Measurements from ENCODE around the gene NHSL2.

NHSL2 gene

DNA sequence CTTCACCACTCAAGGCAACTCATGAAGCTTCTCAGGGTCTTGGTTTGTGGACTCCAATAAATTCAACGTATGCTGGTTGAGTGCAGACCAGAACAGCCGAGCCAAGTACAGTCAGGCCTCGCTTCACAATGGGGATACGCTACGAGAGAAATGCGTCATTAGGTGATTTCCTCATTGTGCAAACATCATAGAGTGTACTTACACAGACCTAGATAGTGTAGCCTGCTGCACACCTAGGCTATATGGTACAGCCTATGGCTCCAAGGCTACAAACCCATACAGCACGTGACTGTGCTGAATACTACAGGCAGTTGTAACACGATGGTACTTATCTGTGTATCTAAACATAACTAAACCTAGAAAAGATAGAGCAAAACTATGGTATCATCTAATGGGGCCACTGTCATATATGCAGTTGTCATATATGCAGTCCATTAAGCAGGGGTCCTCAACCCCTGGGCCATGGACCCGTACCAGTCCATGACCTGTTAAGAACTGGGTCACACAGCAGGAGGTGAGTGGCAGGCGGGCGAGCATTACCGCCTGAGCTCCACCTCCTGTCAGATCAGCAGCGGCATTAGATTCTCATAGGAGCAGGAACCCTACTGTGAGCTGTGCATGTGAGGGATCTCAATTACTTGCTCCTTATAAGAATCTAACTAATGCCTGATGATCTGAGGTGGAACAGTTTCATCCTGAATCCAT, 189.6 kb downstream of the NHSL2 start:
- no CpG with 5 or more reads among the region's 13 CpGs for WGBS, 2 donors (ENCODE audit: extremely low coverage in 2 of 2, insufficient read length in 2 of 2, insufficient replicate concordance in 1 of 2)

GRCh38 chrX:72100824-72101351, 190.2 kb downstream of the NHSL2 start:
- Histone ChIP-seq H3K36me3 (replicated peaks in 1 of 2; ENCODE audit: control insufficient read depth in 2 of 2, insufficient read depth in 2 of 2, low read length in 2 of 2) (peaks cover 0 to 10% of the 10 kb centered on the region in 2 donors), H2BK12ac (ENCODE audit: low read length) (no peak overlapping the region), H2AFZ (ENCODE audit: low read length) (no peak overlapping the region), H3K4me1 (ENCODE audit: control insufficient read depth in 2 of 2, insufficient read depth in 1 of 2, low read depth in 1 of 2, low read length in 2 of 2) (peaks cover 2 to 12% of the 10 kb centered on the region in 2 donors), H3K4me2 (ENCODE audit: insufficient read depth, low read length, poor library complexity, severe bottlenecking) (no peak overlapping the region), H3K9me3 (replicated peaks in 1 of 2; ENCODE audit: control insufficient read depth in 2 of 2, insufficient read depth in 1 of 2, low read depth in 1 of 2, low read length in 2 of 2) (no peaks in the 10 kb centered on the region), H3K27ac (replicated peaks; ENCODE audit: low read length) (no peak overlapping the region), H2BK120ac (ENCODE audit: low read depth, low read length) (no peak overlapping the region), H3K79me1 (ENCODE audit: low read depth, low read length) (no peaks in the 10 kb centered on the region), H3K27me3 (ENCODE audit: control insufficient read depth in 3 of 3, insufficient read depth in 3 of 3, low read depth in 1 of 3, low read length in 3 of 3) (no peaks in the 10 kb centered on the region), H2BK15ac (ENCODE audit: low read length) (no peak overlapping the region), H3K4ac (ENCODE audit: low read length) (no peak overlapping the region), H4K91ac (ENCODE audit: low read depth, low read length, poor library complexity) (no peak overlapping the region), H4K8ac (ENCODE audit: low read depth, low read length) (no peak overlapping the region), H2AK5ac (ENCODE audit: low read depth, low read length) (no peak overlapping the region), H3K18ac (ENCODE audit: low read length) (peak overlapping the region; percentile 35), H2BK5ac (ENCODE audit: low read length) (no peak overlapping the region), H3K4me3 (ENCODE audit: low read length in 2 of 2) (no peak overlapping the region), H3K14ac (ENCODE audit: low read length) (no peak overlapping the region), H3K9ac (ENCODE audit: low read depth, low read length, poor library complexity) (no peak overlapping the region), H3K23ac (ENCODE audit: low read depth, low read length, poor library complexity) (no peak overlapping the region)
- no CpG with 5 or more reads among the region's 9 CpGs for whole genome bisulfite sequencing, 2 donors (ENCODE audit: extremely low coverage in 2 of 2, insufficient read length in 2 of 2, insufficient replicate concordance in 1 of 2)
- DNase-seq (ENCODE audit: low spot score), result no peak

More for the DNA sequence above, 189.6 kb downstream of the NHSL2 start:
- Histone ChIP-seq H3K9me3 (replicated peaks in 1 of 2; ENCODE audit: control insufficient read depth in 2 of 2, insufficient read depth in 1 of 2, low read depth in 1 of 2, low read length in 2 of 2) (no peaks in the 10 kb centered on the region), H3K18ac (ENCODE audit: low read length) (no peak overlapping the region), H4K8ac (ENCODE audit: low read depth, low read length) (no peak overlapping the region), H4K91ac (ENCODE audit: low read depth, low read length, poor library complexity) (no peak overlapping the region), H3K9ac (ENCODE audit: low read depth, low read length, poor library complexity) (no peak overlapping the region), H2AFZ (ENCODE audit: low read length) (no peak overlapping the region), H3K27me3 (ENCODE audit: control insufficient read depth in 3 of 3, insufficient read depth in 3 of 3, low read depth in 1 of 3, low read length in 3 of 3) (no peaks in the 10 kb centered on the region), H3K23ac (ENCODE audit: low read depth, low read length, poor library complexity) (no peak overlapping the region), H2BK5ac (ENCODE audit: low read length) (no peak overlapping the region), H2BK15ac (ENCODE audit: low read length) (no peak overlapping the region), H3K36me3 (replicated peaks in 1 of 2; ENCODE audit: control insufficient read depth in 2 of 2, insufficient read depth in 2 of 2, low read length in 2 of 2) (peaks cover 0 to 10% of the 10 kb centered on the region in 2 donors), H3K27ac (replicated peaks; ENCODE audit: low read length) (no peak overlapping the region), H3K4me2 (ENCODE audit: insufficient read depth, low read length, poor library complexity, severe bottlenecking) (no peak overlapping the region), H3K4ac (ENCODE audit: low read length) (no peak overlapping the region), H2AK5ac (ENCODE audit: low read depth, low read length) (no peak overlapping the region), H3K4me1 (ENCODE audit: control insufficient read depth in 2 of 2, insufficient read depth in 1 of 2, low read depth in 1 of 2, low read length in 2 of 2) (peaks cover 8 to 12% of the 10 kb centered on the region in 2 donors), H2BK12ac (ENCODE audit: low read length) (no peak overlapping the region), H3K4me3 (ENCODE audit: low read length in 2 of 2) (no peak overlapping the region), H3K79me1 (ENCODE audit: low read depth, low read length) (no peaks in the 10 kb centered on the region), H2BK120ac (ENCODE audit: low read depth, low read length) (no peak overlapping the region), H3K14ac (ENCODE audit: low read length) (no peak overlapping the region)
- DNase-seq (ENCODE audit: low spot score), result no peak

- Histone ChIP-seq H2BK12ac (ENCODE audit: low read length) (no peak overlapping the region), H2BK15ac (ENCODE audit: low read length) (no peak overlapping the region), H2BK5ac (ENCODE audit: low read length) (no peak overlapping the region), H3K79me1 (ENCODE audit: low read depth, low read length) (no peaks in the 10 kb centered on the region), H3K27ac (replicated peaks; ENCODE audit: low read length) (peak overlapping the region; percentile 53), H3K14ac (ENCODE audit: low read length) (no peak overlapping the region), H2AFZ (ENCODE audit: low read length) (no peak overlapping the region), H3K4me3 (ENCODE audit: low read length in 2 of 2) (no peak overlapping the region), H2BK120ac (ENCODE audit: low read depth, low read length) (no peak overlapping the region), H3K4ac (ENCODE audit: low read length) (no peak overlapping the region), H4K91ac (ENCODE audit: low read depth, low read length, poor library complexity) (no peak overlapping the region), H3K27me3 (ENCODE audit: control insufficient read depth in 3 of 3, insufficient read depth in 3 of 3, low read depth in 1 of 3, low read length in 3 of 3) (no peaks in the 10 kb centered on the region), H3K18ac (ENCODE audit: low read length) (peak overlapping the region; percentile 64), H3K4me2 (ENCODE audit: insufficient read depth, low read length, poor library complexity, severe bottlenecking) (no peak overlapping the region), H3K23ac (ENCODE audit: low read depth, low read length, poor library complexity) (no peak overlapping the region), H3K9me3 (replicated peaks in 1 of 2; ENCODE audit: control insufficient read depth in 2 of 2, insufficient read depth in 1 of 2, low read depth in 1 of 2, low read length in 2 of 2) (no peaks in the 10 kb centered on the region), H3K4me1 (ENCODE audit: control insufficient read depth in 2 of 2, insufficient read depth in 1 of 2, low read depth in 1 of 2, low read length in 2 of 2) (peaks cover 0 to 9% of the 10 kb centered on the region in 2 donors), H4K8ac (ENCODE audit: low read depth, low read length) (no peak overlapping the region), H3K9ac (ENCODE audit: low read depth, low read length, poor library complexity) (no peak overlapping the region), H3K36me3 (replicated peaks in 1 of 2; ENCODE audit: control insufficient read depth in 2 of 2, insufficient read depth in 2 of 2, low read length in 2 of 2) (peaks cover 0 to 10% of the 10 kb centered on the region in 2 donors), H2AK5ac (ENCODE audit: low read depth, low read length) (no peak overlapping the region)
- WGBS, 2 donors (ENCODE audit: extremely low coverage in 2 of 2, insufficient read length in 2 of 2, insufficient replicate concordance in 1 of 2), result no CpG with 5 or more reads among the region's 4 CpGs
- DNase-seq (ENCODE audit: low spot score), result no peak
Measured at GRCh38 chrX:72101597-72102037, 191.0 kb downstream of the NHSL2 start.

- H3K27ac ChIP-seq (replicated peaks; ENCODE audit: low read length), result no peak overlapping the region
- H3K4me2 ChIP-seq (ENCODE audit: insufficient read depth, low read length, poor library complexity, severe bottlenecking), result no peak overlapping the region
- H3K23ac ChIP-seq (ENCODE audit: low read depth, low read length, poor library complexity), result no peak overlapping the region
- no peak overlapping the region for H2BK5ac ChIP-seq (ENCODE audit: low read length)
- H3K18ac ChIP-seq (ENCODE audit: low read length), result no peak overlapping the region
- no peak overlapping the region for H3K4ac ChIP-seq (ENCODE audit: low read length)
- H3K9me3 ChIP-seq (replicated peaks in 1 of 2; ENCODE audit: control insufficient read depth in 2 of 2, insufficient read depth in 1 of 2, low read depth in 1 of 2, low read length in 2 of 2), result no peaks in the 10 kb centered on the region
- H3K79me1 ChIP-seq (ENCODE audit: low read depth, low read length), result no peaks in the 10 kb centered on the region
- H2BK15ac ChIP-seq (ENCODE audit: low read length), result no peak overlapping the region
- peaks cover 0 to 10% of the 10 kb centered on the region in 2 donors for H3K36me3 ChIP-seq (replicated peaks in 1 of 2; ENCODE audit: control insufficient read depth in 2 of 2, insufficient read depth in 2 of 2, low read length in 2 of 2)
- H3K4me3 ChIP-seq (ENCODE audit: low read length in 2 of 2), result no peak overlapping the region
- H4K8ac ChIP-seq (ENCODE audit: low read depth, low read length), result no peak overlapping the region
- H3K4me1 ChIP-seq (ENCODE audit: control insufficient read depth in 2 of 2, insufficient read depth in 1 of 2, low read depth in 1 of 2, low read length in 2 of 2), result peaks cover 0 to 9% of the 10 kb centered on the region in 2 donors
- H3K9ac ChIP-seq (ENCODE audit: low read depth, low read length, poor library complexity), result no peak overlapping the region
- DNase-seq (ENCODE audit: low spot score), result no peak
- no CpG with 5 or more reads among the region's 2 CpGs for WGBS, 2 donors (ENCODE audit: extremely low coverage in 2 of 2, insufficient read length in 2 of 2, insufficient replicate concordance in 1 of 2)
- H2AK5ac ChIP-seq (ENCODE audit: low read depth, low read length), result no peak overlapping the region
- H4K91ac ChIP-seq (ENCODE audit: low read depth, low read length, poor library complexity), result no peak overlapping the region
- H3K27me3 ChIP-seq (ENCODE audit: control insufficient read depth in 3 of 3, insufficient read depth in 3 of 3, low read depth in 1 of 3, low read length in 3 of 3), result no peaks in the 10 kb centered on the region
- H3K14ac ChIP-seq (ENCODE audit: low read length), result no peak overlapping the region
- no peak overlapping the region for H2AFZ ChIP-seq (ENCODE audit: low read length)
- H2BK12ac ChIP-seq (ENCODE audit: low read length), result no peak overlapping the region
- H2BK120ac ChIP-seq (ENCODE audit: low read depth, low read length), result no peak overlapping the region
Measured at GRCh38 chrX:72102126-72102525, 191.5 kb downstream of the NHSL2 start.
